GM13976 (cell line): ENCODE measurements around the gene SPIRE1.

ENCODE experiments used
- DNase-seq: peaks from one replicate; pipeline ENCODE4 v3.0.0; 2012; ENCODE audit warnings: low spot score
- in situ Hi-C: fragments of 300-500 bp; cut with MboI; formaldehyde crosslinking; loops from one replicate; pipeline ENCODE4 v1.12.0; 2022; ENCODE audit warnings: low sequenced_read_pairs, mixed read lengths, inconsistent platforms; ENCODE audit not compliant: unreplicated experiment
- TF ChIP-seq, protein P1 (sequence below): IDR thresholded peaks from 2 replicates; pipeline ENCODE4 v1.5.1; 2012; ENCODE audit warnings: borderline replicate concordance, mild to moderate bottlenecking; ENCODE audit not compliant: insufficient read depth; ENCODE audit errors: extremely low read depth, missing control alignments, control extremely low read depth

The SPIRE1 gene

DNA sequence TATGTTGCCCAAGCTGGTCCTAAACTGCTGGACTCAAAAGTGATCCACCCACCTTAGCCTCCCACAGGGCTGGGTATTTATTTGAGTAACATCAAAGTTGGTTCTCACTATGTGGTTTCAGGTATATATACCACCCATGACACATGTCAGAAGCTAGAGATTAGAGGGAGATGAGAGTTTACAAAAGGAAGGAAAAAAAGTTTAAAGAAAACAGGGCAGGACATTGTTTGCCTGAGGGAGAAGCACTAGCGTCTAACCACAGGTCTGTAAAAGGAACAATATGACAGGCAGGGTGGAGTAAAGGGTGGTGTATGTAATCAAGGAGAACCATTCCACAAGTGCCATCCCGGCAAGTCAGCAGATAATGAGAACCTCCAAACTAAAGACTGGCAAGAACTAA is 36.1 kb upstream of the SPIRE1 start:
- DNase-seq: no peak
- TF ChIP-seq, protein P1, sequence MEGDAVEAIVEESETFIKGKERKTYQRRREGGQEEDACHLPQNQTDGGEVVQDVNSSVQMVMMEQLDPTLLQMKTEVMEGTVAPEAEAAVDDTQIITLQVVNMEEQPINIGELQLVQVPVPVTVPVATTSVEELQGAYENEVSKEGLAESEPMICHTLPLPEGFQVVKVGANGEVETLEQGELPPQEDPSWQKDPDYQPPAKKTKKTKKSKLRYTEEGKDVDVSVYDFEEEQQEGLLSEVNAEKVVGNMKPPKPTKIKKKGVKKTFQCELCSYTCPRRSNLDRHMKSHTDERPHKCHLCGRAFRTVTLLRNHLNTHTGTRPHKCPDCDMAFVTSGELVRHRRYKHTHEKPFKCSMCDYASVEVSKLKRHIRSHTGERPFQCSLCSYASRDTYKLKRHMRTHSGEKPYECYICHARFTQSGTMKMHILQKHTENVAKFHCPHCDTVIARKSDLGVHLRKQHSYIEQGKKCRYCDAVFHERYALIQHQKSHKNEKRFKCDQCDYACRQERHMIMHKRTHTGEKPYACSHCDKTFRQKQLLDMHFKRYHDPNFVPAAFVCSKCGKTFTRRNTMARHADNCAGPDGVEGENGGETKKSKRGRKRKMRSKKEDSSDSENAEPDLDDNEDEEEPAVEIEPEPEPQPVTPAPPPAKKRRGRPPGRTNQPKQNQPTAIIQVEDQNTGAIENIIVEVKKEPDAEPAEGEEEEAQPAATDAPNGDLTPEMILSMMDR: no peak
- in situ Hi-C loops: no loop called here

DNA sequence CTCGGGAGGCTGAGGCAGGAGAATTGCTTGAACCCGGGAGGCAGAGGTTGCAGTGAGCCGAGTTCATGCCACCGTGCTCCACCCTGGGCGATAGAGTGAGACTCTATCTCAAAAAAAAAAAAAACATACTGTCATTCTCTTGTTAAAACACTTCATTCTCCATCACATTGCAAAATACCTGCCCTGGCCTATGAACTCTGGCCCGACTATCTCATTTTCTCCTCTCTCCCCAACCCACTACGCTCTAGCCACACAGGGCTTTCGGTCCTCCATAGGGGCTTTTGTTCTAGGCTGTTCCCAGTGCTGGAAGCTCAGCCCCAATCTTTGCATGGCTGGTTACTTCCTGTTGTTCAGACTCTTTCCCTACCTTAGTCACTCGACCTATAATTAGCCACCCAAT is 34.3 kb upstream of the SPIRE1 start:
- TF ChIP-seq, protein P1: no peak
- DNase-seq: no peak
- in situ Hi-C loops: no loop called here

DNA sequence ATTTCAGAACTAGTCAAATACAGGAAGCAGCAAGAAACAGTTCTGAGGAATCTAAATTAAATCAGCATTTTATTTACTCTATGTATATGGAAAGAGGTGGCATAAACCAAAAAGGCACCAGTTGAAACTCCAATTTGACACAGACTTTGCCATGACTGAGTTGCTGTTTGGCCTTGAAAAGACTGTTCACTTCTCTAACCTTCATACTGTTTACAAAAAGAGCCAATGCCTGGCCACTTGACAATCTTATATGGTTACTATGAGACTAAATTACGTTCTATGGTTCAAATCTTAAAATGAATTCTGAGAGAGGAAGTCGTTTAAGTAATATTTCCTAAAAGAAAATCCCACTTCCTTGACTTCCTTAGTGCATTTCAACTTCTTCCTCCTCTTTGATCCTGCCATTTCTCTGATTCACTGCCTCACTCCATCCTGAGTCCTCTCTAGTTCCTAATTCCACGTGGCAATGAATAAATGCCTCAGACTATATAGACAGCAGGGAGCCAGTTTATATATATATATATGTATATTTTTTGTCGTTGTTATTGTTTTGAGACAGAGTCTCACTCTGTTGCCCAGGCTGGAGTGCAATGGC is 31.4 kb upstream of the SPIRE1 start:
- in situ Hi-C loops: no loop called here
- no peak for DNase-seq
- TF ChIP-seq, protein P1: no peak

DNA sequence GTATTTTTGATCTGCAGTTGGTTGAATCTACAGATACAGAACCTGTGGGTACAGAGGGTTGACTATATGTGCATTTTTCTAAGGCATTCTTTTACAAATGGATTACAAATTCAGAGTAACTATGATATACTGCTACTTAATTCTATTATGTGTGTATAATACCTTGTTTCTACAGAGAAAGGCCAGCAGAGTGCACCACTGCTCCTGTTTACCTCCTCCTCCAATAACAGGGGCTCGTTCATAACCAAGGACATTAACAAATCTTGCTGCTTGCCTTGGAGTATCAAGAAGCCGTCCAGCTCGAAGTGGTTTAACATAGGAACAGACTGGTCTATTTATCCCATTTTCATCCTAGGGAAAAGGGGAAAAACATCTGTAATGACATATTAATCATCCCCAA is 28.2 kb upstream of the SPIRE1 start:
- no peak for DNase-seq
- in situ Hi-C loops: no loop called here
- TF ChIP-seq, protein P1: no peak

DNA sequence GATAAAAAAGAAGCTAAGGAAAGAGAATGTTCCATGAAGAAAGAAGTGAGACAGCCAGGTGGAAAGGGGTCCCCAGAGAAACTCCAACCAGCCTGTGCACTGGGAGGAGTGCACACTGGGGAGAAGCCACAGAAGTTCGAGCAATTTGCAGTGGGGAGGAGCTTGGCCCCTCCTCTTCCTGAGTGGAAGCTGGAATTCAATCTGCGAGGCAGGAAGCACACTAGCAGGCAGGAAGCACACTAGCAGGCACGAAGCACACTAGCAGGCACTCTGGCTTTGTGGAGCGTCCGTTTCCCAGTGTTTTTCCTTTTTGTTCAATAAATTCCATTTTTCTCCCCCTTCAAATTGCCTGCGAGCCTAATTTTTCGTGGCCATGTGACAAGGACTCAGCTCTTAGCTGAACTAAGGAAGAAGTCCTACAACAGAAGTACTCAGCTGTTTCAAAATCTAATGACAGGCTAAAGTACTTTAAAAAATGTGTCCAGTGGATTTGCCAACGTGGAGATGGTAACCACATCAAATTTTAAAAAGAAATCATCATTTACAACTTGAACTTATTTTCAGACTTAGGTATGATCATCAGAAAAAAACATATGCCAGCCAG is 21.4 kb upstream of the SPIRE1 start:
- in situ Hi-C loops: no loop called here
- TF ChIP-seq, protein P1: no peak
- no peak for DNase-seq

DNA sequence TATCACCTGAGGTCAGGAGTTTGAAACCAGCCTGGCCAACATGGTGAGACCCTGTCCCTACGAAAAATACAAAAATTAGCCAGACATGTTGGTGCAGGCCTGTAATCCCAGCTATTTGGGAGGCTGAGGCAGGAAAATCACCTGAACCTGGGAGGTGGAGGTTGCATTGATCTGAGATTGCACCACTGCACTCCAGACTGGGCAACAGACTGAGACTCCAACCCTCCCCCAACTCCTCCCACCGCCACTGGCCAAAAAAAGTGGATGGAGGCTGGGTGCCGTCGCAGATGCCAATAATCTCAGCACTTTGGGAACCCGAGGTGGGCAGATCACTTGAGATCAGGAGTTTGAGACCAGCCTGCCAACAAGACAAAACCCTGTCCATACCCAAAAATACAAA is 10.1 kb upstream of the SPIRE1 start:
- no peak for DNase-seq
- TF ChIP-seq, protein P1: no peak
- in situ Hi-C loops: no loop called here
